ENCODE measurements around the gene TBX1. TPM values are rescaled to one million over a fixed set of nuclear protein-coding genes. Genes with fewer than 3 reads are reported as not detected.

Gene TBX1
- total RNA-seq, 1 experiment from 2014 or later: 12.8 TPM

- H3K27me3 Mint-ChIP-seq (ENCODE audit: low read depth): peaks cover 76% of the 10 kb centered on the region
- ChIA-PET CTCF (no interaction called here), POLR2A (no interaction called here)
- DNase-seq (ENCODE audit: low spot score): no peak
- H3K4me3 Mint-ChIP-seq: no peak overlapping the region
- ATAC-seq: no peak
- H3K27ac Mint-ChIP-seq: no peak overlapping the region
- TF ChIP-seq ZBTB43 (CRISPR knock-in tag; IDR thresholded peaks at IDR 0.05) (no peak), ZNF263 (CRISPR knock-in tag; IDR thresholded peaks at IDR 0.05; ENCODE audit: low read depth) (no peak), E2F1 (CRISPR knock-in tag; IDR thresholded peaks at IDR 0.05) (no peak), TEAD1 (CRISPR knock-in tag; IDR thresholded peaks at IDR 0.05) (no peak), ETV6 (CRISPR knock-in tag; IDR thresholded peaks at IDR 0.05) (no peak), CTCF (IDR thresholded peaks at IDR 0.05) (no peak), JAZF1 (CRISPR knock-in tag; IDR thresholded peaks at IDR 0.05) (no peak), ZNF219 (CRISPR knock-in tag; IDR thresholded peaks at IDR 0.05; ENCODE audit: borderline replicate concordance) (no peak), PRRX2 (CRISPR knock-in tag; IDR thresholded peaks at IDR 0.05) (no peak), ERG (CRISPR knock-in tag; IDR thresholded peaks at IDR 0.05) (no peak)
- H3K9me3 Mint-ChIP-seq: no peaks in the 10 kb centered on the region
- H3K4me1 Mint-ChIP-seq: peaks cover 9% of the 10 kb centered on the region
- H3K36me3 Mint-ChIP-seq: no peaks in the 10 kb centered on the region
These were observed 33.0 kb upstream of the TBX1 start for GRCh38 chr22:19727310-19728150.

GRCh38 chr22:19728271-19728670 is 32.3 kb upstream of the TBX1 start:
- DNase-seq (ENCODE audit: low spot score) (no peak), ATAC-seq (no peak)
- no peak overlapping the region for H3K4me3 Mint-ChIP-seq
- no peak for TF ChIP-seq STAT6 (CRISPR knock-in tag; conservative IDR thresholded peaks at IDR 0.05; ENCODE audit: low read depth)
- no peak overlapping the region for H3K27ac Mint-ChIP-seq
- no peaks in the 10 kb centered on the region for H3K9me3 Mint-ChIP-seq
- H3K27me3 Mint-ChIP-seq (ENCODE audit: low read depth): peaks cover 69% of the 10 kb centered on the region
- H3K36me3 Mint-ChIP-seq: no peaks in the 10 kb centered on the region
- H3K4me1 Mint-ChIP-seq: peaks cover 3% of the 10 kb centered on the region
- CTCF ChIA-PET: interaction anchor here (4.6 kb wide), 1 partner anchor 184 kb away, joined by 155 read pairs; no protein-coding TSS in a partner anchor
- POLR2A ChIA-PET: no interaction called here

GRCh38 chr22:19728836-19729235 is 31.7 kb upstream of the TBX1 start:
- H3K27me3 Mint-ChIP-seq (ENCODE audit: low read depth): peaks cover 64% of the 10 kb centered on the region
- CTCF ChIA-PET: interaction anchor here (2.2 to 4.6 kb wide), 2 partner anchors 33 to 183 kb away, joined by 10 to 155 read pairs; no protein-coding TSS in a partner anchor
- H3K36me3 Mint-ChIP-seq: no peaks in the 10 kb centered on the region
- DNase-seq (ENCODE audit: low spot score): no peak
- no peak for TF ChIP-seq NR3C1 (CRISPR knock-in tag; conservative IDR thresholded peaks at IDR 0.05; ENCODE audit: low read depth)
- TF ChIP-seq NFE2L1 (CRISPR knock-in tag; IDR thresholded peaks at IDR 0.05): no peak
- no peak for TF ChIP-seq ZNF423 (CRISPR knock-in tag; IDR thresholded peaks at IDR 0.05)
- no peak for TF ChIP-seq ZNF671 (CRISPR knock-in tag; IDR thresholded peaks at IDR 0.05)
- no peak for TF ChIP-seq EMX1 (CRISPR knock-in tag; IDR thresholded peaks at IDR 0.05)
- no peak for TF ChIP-seq SOX15 (CRISPR knock-in tag; IDR thresholded peaks at IDR 0.05)
- no peak overlapping the region for H3K4me3 Mint-ChIP-seq
- peaks cover 3% of the 10 kb centered on the region; the same call in 1 of the 2 replicates for H3K4me1 Mint-ChIP-seq
- no peak overlapping the region for H3K27ac Mint-ChIP-seq
- ATAC-seq: no peak
- POLR2A ChIA-PET: no interaction called here
- H3K9me3 Mint-ChIP-seq: no peaks in the 10 kb centered on the region

All from WTC11 (cell line).